IPS DF 6.9 (cell line): ENCODE results near the gene SAFB2.
A peak's percentile ranks its signal among the peaks of the same experiment; 100 is the strongest.

Experiments used
- DNase-seq: peaks from one replicate; pipeline ENCODE4 v3.0.0-alpha.2; 2013; ENCODE audit warnings: low read depth, low spot score
- H3K27ac ChIP-seq: one replicate; pipeline ENCODE4 v1.5.1; 2013; ENCODE audit warnings: low read length, control low read depth
- H3K27me3 ChIP-seq: 2 replicates; pipeline ENCODE4 v1.6.1; 2013; ENCODE audit warnings: mild to moderate bottlenecking, low read length; ENCODE audit not compliant: control insufficient read depth, insufficient read depth
- H3K36me3 ChIP-seq: 2 replicates; pipeline ENCODE4 v1.6.1; 2013; ENCODE audit warnings: low read length; ENCODE audit not compliant: control insufficient read depth, insufficient read depth
- H3K4me1 ChIP-seq: 2 replicates; pipeline ENCODE4 v1.6.1; 2013; ENCODE audit warnings: low read length; ENCODE audit not compliant: control insufficient read depth, insufficient read depth
- H3K4me3 ChIP-seq: 2 replicates; pipeline ENCODE4 v1.5.1; 2013; ENCODE audit warnings: mild to moderate bottlenecking, low read length
- H3K9me3 ChIP-seq: 2 replicates; pipeline ENCODE4 v1.6.1; 2013; ENCODE audit warnings: low read length, inconsistent platforms; ENCODE audit not compliant: control insufficient read depth, insufficient read depth
- WGBS: extraction: QIAGEN DNeasy Blood & Tissue Kit; methylation state at CpG from one replicate; pipeline ENCODE4 v1.1.7; 2013; ENCODE audit warnings: mixed read lengths, missing lambda C conversion rate; ENCODE audit not compliant: insufficient read length, insufficient coverage; 5-methylcytosine and 5-hydroxymethylcytosine counted together

SAFB2 gene

DNA sequence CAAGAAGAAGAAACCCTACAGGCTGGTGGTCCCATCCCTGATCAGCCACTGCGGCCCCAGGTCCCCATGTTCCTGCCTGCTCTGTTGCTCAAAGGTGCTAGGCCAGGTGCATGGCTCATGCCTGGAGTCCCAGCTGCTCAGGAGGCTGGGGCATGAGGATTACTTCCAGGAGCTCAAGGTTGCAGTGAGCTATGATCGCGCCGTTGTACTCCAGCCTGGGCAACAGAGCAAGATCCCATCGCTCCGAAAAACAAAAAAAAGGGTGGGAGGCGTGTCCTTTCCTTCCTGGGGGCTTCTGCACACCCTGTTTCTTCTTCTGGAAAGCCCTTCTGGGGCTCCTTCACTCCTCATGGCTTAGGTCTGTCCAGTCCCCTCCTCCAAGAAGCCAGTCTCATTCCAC lies 42.9 kb downstream of the SAFB2 start:
- H3K36me3 ChIP-seq, result no peaks in the 10 kb centered on the region
- WGBS, result no CpG with 5 or more reads among the region's 7 CpGs
- no peak overlapping the region for H3K27ac ChIP-seq
- DNase-seq, result no peak
- H3K27me3 ChIP-seq, result no peaks in the 10 kb centered on the region
- H3K9me3 ChIP-seq, result no peaks in the 10 kb centered on the region
- H3K4me1 ChIP-seq, result peaks cover 2% of the 10 kb centered on the region; the same call in 1 of the 2 replicates
- H3K4me3 ChIP-seq, result no peak overlapping the region

DNA sequence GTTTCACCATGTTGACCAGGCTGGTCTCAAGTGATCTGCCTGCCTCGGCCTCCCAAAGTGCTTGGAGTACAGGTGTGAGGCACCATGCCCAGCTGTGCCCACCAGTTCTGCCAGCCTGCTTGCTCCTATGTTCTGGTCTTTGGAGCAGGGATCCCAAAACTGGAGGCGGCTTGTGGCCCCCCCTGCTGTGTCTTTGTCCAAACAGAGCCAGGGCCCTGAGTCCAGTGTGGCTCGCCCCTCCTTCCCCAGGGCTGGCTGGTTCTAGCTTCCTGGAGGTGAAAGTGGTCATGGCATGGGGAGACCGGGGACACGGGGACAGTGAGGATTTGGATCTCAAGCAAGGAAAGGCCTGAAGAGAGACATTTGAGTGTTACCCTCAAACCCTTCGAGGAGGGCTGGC lies 43.3 kb downstream of the SAFB2 start:
- no CpG with 5 or more reads among the region's 6 CpGs for WGBS
- H3K27me3 ChIP-seq, result no peaks in the 10 kb centered on the region

DNA sequence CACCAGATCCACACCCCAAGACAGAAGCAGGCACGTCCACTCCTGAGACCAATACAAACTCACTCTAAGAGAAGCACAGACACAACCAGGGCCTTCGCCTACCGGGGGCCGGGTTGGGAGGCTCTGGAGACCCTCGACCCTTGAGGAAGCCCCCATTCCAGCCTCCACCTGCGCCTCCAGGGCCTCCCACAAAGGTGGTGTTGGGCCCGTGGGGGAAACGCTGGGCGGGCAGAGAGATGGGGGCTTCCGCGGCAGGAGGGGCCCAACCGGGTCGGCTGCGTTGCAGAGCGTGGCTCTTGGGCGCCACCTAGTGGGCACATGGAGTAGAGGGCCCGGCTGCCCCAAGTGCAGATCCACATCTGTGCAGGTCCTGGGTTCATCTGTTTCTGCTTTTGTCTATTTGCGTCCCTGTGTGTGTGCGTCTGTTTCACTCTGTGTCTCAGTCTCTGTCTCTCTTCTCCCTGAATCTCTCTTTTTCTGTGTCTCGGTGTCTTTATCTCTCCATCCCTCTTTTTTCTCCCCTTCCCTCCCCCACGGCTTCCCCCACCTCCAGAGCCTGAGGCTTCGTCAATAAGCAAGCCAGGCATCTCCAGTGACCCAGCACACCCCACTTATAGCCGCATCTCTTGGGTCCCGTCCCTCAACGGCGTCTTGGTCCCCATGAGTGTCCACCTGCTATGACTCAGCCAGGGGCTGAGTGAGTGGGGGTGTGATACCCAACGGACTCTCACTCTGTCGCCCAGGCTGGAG lies 44.3 kb downstream of the SAFB2 start:
- no peak for DNase-seq
- H3K36me3 ChIP-seq, result no peaks in the 10 kb centered on the region
- H3K4me1 ChIP-seq, result peaks cover 2% of the 10 kb centered on the region; the same call in 1 of the 2 replicates
- no CpG with 5 or more reads among the region's 28 CpGs for WGBS
- H3K9me3 ChIP-seq, result no peaks in the 10 kb centered on the region
- H3K27ac ChIP-seq, result no peak overlapping the region
- no peaks in the 10 kb centered on the region for H3K27me3 ChIP-seq
- H3K4me3 ChIP-seq, result no peak overlapping the region

More for the DNA sequence above, 43.3 kb downstream of the SAFB2 start:
- no peaks in the 10 kb centered on the region for H3K36me3 ChIP-seq
- DNase-seq, result no peak
- H3K4me1 ChIP-seq, result peaks cover 2% of the 10 kb centered on the region; the same call in 1 of the 2 replicates
- no peak overlapping the region for H3K4me3 ChIP-seq
- no peaks in the 10 kb centered on the region for H3K9me3 ChIP-seq
- H3K27ac ChIP-seq, result no peak overlapping the region

DNA sequence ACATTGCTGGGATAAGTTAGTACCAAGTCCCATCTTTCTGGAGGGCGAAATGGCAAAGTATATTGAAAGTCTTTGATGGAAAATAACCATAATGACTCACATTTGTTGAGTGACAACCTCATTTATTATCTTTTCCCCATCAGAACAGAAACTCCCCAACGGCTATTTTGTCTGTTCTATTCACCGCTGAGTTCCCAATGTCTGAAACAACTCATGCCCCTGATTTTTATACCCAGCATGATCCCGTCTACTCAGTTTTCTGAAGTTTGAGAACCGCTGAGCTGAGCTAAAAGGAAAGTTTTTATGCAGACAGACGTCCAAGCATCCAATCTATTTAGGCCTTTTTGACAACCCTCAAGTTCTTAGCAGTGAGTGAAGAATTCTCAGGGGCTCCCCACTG lies 47.0 kb downstream of the SAFB2 start:
- no peak overlapping the region for H3K4me3 ChIP-seq
- no peak overlapping the region for H3K27ac ChIP-seq
- no CpG with 5 or more reads among the region's 6 CpGs for WGBS
- H3K36me3 ChIP-seq, result no peaks in the 10 kb centered on the region
- H3K27me3 ChIP-seq, result no peaks in the 10 kb centered on the region
- peaks cover 2% of the 10 kb centered on the region; the same call in 1 of the 2 replicates for H3K4me1 ChIP-seq
- no peak for DNase-seq
- H3K9me3 ChIP-seq, result no peaks in the 10 kb centered on the region

DNA sequence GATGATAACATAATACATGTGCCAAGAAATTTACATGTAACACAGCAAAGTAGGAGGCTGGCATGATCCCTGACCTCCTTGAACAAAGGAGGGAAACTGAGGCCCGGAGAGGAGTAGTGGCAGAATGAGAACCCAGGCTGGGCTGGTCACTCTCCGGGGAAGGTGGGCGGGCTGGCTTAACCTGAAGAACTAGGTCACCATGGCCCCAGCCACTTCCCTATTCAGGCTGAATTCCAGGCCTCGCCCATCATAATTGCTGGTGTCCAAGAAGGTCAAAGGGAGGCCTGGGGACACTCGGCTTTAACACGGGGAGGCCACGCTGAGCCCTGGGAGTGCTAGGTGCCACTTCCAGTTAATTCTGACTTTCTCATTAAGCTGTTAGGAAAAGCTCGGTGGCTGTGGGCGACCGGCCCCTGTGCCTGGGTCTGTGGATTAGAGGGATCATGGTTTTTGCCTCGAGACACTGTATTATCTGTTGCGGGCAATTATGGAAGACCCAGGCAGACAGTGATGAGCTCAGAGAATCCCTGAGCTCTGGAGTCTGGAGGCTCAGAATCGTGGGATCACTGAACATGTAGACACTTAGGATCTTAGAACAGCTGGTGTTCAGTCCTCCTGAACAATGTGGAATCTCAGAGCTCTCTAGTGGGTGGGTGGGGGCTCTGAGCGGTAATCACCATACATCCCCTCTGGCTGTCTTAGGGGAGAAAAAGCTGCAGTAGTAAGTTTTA lies 49.9 kb downstream of the SAFB2 start:
- Histone ChIP-seq H3K36me3 (no peaks in the 10 kb centered on the region), H3K27ac (no peak overlapping the region), H3K4me3 (no peak overlapping the region), H3K9me3 (no peaks in the 10 kb centered on the region), H3K27me3 (no peaks in the 10 kb centered on the region; the same call in 1 of the 2 replicates), H3K4me1 (no peaks in the 10 kb centered on the region)
- no peak for DNase-seq
- no CpG with 5 or more reads among the region's 14 CpGs for WGBS

DNA sequence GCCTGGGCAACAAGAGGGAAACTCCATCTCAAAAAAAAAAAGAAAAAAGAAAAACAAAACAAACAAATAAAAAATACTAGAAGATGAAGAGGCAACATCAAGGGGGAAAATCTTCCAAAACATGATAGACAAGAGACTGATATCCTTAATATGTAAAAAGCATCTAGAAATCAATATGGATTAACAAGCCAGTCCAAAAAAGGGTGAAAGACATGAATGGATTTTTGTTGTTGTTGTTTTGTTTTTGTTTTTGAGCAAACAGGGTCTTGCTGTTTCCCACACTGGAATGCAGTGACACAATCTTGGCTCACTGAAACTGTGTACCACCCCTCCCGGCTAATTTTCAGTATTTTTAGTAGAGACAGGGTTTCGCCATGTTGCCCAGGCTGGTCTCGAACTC lies 50.8 kb downstream of the SAFB2 start:
- DNase-seq, result no peak
- Histone ChIP-seq H3K27me3 (peaks cover 3% of the 10 kb centered on the region; the same call in 1 of the 2 replicates), H3K4me1 (no peaks in the 10 kb centered on the region), H3K4me3 (no peak overlapping the region), H3K9me3 (no peaks in the 10 kb centered on the region), H3K36me3 (no peaks in the 10 kb centered on the region), H3K27ac (no peak overlapping the region)
- no CpG with 5 or more reads among the region's 3 CpGs for WGBS

DNA sequence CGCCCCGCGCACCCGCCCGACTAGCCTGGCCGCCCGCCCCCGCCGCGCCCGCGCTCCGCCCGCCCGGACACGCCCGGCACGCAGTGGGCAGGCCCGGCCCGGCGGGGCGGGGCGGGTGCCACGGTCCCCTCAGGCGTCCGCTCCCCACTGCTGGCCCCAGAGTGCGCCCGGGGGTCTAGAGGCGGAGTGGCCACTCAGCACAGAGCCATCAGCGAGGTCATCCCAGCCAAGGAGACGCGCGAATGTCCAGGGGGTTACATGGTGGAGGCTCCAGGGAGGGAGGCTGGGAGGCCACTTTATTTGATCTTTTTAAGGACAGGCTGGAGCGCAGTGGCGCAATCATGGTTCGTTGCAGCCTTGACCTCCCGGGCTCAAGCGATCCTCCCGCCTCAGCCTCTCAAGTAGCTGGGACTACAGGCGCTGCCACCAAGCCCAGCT lies 54.6 kb downstream of the SAFB2 start:
- H3K4me3 ChIP-seq, result peak overlapping the region; percentile 20; the same call in 1 of the 2 replicates
- no peak overlapping the region for H3K27ac ChIP-seq
- no peaks in the 10 kb centered on the region for H3K36me3 ChIP-seq
- WGBS, result no CpG with 5 or more reads among the region's 40 CpGs
- DNase-seq, result no peak
- no peaks in the 10 kb centered on the region for H3K4me1 ChIP-seq
- H3K9me3 ChIP-seq, result no peaks in the 10 kb centered on the region
- peaks cover 4% of the 10 kb centered on the region; the same call in 1 of the 2 replicates for H3K27me3 ChIP-seq

DNA sequence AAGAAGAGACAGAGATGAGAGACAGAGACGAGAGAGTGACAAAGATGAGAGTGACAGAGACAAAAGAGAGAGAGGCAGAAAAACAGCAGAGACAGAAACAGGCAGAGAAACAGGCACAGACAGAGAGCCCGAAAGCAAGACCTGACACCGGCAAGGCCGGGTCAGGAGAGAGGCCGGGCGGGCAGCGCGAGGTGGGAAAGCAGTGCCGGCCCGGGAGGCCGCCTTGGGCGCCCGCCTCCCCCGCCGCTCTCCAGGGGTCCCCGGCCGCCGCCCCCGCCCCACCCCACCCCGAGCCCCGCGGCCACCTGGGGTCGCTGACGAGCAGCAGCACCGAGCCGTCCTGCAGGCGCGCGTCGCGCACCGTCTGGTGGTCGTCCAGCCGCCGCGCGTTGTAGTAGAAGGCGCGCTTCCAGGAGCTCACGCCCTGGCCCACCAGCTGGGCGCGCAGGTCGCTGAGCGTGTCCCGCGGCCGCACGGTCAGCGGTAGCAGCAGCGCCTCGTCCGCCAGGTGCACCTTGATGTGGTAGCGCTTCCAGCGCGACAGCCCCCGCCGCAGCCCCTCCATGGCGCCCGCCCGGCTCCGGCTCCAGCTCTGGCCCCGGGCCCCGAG lies 55.1 kb downstream of the SAFB2 start, which contains the start of gene TINCR:
Gene TINCR (minus strand): TSS at position 594 of the 610 bp plus-strand sequence.
- DNase-seq, result no peak
- no CpG with 5 or more reads among the region's 63 CpGs for WGBS
- no peaks in the 10 kb centered on the region for H3K9me3 ChIP-seq
- H3K27me3 ChIP-seq, result peaks cover 4% of the 10 kb centered on the region; the same call in 1 of the 2 replicates
- H3K4me1 ChIP-seq, result no peaks in the 10 kb centered on the region
- H3K36me3 ChIP-seq, result no peaks in the 10 kb centered on the region
- no peak within 1 kb of the TSS for H3K27ac ChIP-seq
- peak within 1 kb of the TSS; percentile 20; the same call in 1 of the 2 replicates for H3K4me3 ChIP-seq

DNA sequence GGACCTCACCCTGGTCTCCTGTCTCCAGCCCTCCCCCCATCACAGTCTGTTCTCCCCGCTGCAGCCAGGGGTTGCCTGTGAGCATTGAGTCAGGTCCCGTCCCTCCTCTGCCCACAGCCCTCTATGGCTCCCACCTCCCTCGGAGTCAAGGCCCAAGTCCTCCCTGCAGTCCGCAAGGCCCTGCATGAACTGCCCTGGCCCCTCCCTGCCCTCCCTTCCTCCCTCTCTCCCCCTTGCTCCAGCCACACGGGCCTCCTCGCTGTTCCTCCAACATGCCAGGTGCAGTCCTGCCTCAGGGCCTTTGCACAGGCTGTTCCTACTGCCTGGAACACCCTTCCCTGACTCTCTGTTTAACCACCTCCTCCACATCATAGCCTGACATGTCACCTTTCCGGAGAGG lies 57.6 kb downstream of the SAFB2 start:
- Histone ChIP-seq H3K4me3 (no peak overlapping the region), H3K27ac (no peak overlapping the region), H3K4me1 (peaks cover 8% of the 10 kb centered on the region), H3K27me3 (peaks cover 4% of the 10 kb centered on the region; the same call in 1 of the 2 replicates), H3K9me3 (no peaks in the 10 kb centered on the region), H3K36me3 (no peaks in the 10 kb centered on the region)
- no CpG with 5 or more reads among the region's 7 CpGs for WGBS
- DNase-seq, result no peak

DNA sequence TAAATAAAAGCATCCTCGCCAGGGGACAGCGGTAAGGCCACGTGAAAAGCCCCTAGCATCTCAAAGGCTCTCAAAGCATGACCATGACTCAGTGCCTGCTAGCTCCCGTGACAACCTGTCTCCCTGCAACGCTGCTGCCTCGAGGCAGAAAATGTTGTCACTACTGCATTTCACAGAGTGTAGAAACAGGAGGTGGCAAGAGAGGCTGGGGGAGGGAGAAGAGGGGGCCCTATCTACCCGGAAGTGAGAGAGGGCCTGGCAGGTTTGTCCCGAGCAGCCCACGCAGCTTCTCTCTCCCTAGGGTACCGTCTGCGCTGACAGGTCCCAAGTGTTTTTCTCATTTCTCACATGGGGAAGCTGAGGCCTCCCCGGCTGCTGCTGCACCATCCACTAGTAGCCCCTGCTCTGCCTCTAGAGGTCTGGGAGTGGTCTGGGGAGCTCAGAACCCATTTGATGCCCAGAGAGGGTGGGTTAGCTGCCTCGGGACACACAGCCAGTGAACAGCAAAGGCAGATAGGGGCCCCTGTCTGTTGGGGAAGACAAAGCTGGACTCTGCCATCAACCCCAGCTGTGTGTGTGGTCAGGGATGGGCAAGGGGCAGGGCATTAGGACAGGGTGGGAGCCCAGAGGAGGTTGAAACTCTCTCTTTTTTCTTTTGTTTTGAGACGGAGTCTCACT lies 58.5 kb downstream of the SAFB2 start:
- Histone ChIP-seq H3K36me3 (no peaks in the 10 kb centered on the region), H3K27me3 (peaks cover 4% of the 10 kb centered on the region; the same call in 1 of the 2 replicates), H3K27ac (no peak overlapping the region), H3K9me3 (no peaks in the 10 kb centered on the region), H3K4me1 (peaks cover 8% of the 10 kb centered on the region), H3K4me3 (no peak overlapping the region)
- no CpG with 5 or more reads among the region's 14 CpGs for WGBS
- DNase-seq, result no peak
